ENCODE measurements around the gene FEZ2. TPM values are rescaled to one million over a fixed set of nuclear protein-coding genes. Genes with fewer than 3 reads are reported as not detected.

Gene FEZ2
- polyA plus RNA-seq, 2 of the 4 experiments (the other 2 are of a cell fraction): 52.5 to 124 TPM

DNA sequence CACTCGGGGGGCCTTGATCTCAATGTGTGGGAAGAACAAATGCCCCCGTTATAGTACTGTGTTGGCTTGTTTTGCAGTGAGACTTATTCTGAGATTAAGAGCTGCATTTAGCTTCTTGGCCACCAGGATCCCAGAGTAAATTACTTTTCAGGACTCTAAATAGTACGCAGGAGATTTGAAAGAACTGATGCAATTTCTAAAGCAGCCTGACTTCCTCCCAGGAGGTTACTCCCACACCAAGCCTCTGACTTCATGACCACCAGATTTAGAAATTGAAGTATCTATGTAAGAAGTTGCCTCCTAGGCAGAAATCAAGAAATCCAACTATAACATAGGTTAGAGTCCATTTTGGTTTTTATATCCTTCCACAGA lies 67.0 kb downstream of the FEZ2 start:
- H3K9me3 ChIP-seq: no peaks in the 10 kb centered on the region
- FAIRE-seq: no peak
- no peak overlapping the region for H3K27ac ChIP-seq
- DNase-seq (ENCODE audit: low read depth in 1 of 2, low spot score in 1 of 2): no peak
- H3K4me3 ChIP-seq: no peak overlapping the region
- H3K4me2 ChIP-seq: no peak overlapping the region
- CTCF ChIA-PET: interaction anchor here (1.0 to 2.5 kb wide), 4 partner anchors 9 to 39 kb away, joined by 3 to 7 read pairs (median 3); no protein-coding TSS in a partner anchor
- 90% methylated on average over 3 of the region's 3 CpGs for whole genome bisulfite sequencing (ENCODE audit: missing lambda C conversion rate)
- 0 out of 3 replicates have a peak, but pooled peaks cover 4% of the 10 kb centered on the region for H3K4me1 ChIP-seq
- TF ChIP-seq SMC3 (IDR thresholded peaks at IDR 0.05) (no peak), NR3C1 (IDR thresholded peaks at IDR 0.05) (no peak), CBX2 (IDR thresholded peaks at IDR 0.05; ENCODE audit: borderline replicate concordance, low read depth) (no peak), PHF8 (IDR thresholded peaks at IDR 0.05; ENCODE audit: borderline replicate concordance, low read depth) (no peak), EHF (CRISPR knock-in tag; IDR thresholded peaks at IDR 0.05) (no peak), POLR2AphosphoS2 (conservative IDR thresholded peaks at IDR 0.05; ENCODE audit: low read length) (no peak), HDAC2 (IDR thresholded peaks at IDR 0.05) (no peak), NPAS2 (CRISPR knock-in tag; IDR thresholded peaks at IDR 0.05; ENCODE audit: borderline replicate concordance) (no peak), TFCP2L1 (CRISPR knock-in tag; IDR thresholded peaks at IDR 0.05) (no peak), TP53 (CRISPR knock-in tag; IDR thresholded peaks at IDR 0.05) (no peak), EP300 (IDR thresholded peaks at IDR 0.05) (no peak)
- TF ChIP-seq, protein P1, sequence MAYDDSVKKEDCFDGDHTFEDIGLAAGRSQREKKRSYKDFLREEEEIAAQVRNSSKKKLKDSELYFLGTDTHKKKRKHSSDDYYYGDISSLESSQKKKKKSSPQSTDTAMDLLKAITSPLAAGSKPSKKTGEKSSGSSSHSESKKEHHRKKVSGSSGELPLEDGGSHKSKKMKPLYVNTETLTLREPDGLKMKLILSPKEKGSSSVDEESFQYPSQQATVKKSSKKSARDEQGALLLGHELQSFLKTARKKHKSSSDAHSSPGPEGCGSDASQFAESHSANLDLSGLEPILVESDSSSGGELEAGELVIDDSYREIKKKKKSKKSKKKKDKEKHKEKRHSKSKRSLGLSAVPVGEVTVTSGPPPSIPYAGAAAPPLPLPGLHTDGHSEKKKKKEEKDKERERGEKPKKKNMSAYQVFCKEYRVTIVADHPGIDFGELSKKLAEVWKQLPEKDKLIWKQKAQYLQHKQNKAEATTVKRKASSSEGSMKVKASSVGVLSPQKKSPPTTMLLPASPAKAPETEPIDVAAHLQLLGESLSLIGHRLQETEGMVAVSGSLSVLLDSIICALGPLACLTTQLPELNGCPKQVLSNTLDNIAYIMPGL (CRISPR knock-in tag; IDR thresholded peaks at IDR 0.05; ENCODE audit: borderline replicate concordance): no peak
- TF ChIP-seq, protein P2, sequence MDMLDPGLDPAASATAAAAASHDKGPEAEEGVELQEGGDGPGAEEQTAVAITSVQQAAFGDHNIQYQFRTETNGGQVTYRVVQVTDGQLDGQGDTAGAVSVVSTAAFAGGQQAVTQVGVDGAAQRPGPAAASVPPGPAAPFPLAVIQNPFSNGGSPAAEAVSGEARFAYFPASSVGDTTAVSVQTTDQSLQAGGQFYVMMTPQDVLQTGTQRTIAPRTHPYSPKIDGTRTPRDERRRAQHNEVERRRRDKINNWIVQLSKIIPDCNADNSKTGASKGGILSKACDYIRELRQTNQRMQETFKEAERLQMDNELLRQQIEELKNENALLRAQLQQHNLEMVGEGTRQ (IDR thresholded peaks at IDR 0.05): no peak
- TF ChIP-seq, protein P3, sequence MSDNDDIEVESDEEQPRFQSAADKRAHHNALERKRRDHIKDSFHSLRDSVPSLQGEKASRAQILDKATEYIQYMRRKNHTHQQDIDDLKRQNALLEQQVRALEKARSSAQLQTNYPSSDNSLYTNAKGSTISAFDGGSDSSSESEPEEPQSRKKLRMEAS (IDR thresholded peaks at IDR 0.05): no peak
- peak in 1 of 2 experiments; percentile 47; a peak in 3 of 6 replicates for ATAC-seq
- POLR2A ChIA-PET: no interaction called here

DNA sequence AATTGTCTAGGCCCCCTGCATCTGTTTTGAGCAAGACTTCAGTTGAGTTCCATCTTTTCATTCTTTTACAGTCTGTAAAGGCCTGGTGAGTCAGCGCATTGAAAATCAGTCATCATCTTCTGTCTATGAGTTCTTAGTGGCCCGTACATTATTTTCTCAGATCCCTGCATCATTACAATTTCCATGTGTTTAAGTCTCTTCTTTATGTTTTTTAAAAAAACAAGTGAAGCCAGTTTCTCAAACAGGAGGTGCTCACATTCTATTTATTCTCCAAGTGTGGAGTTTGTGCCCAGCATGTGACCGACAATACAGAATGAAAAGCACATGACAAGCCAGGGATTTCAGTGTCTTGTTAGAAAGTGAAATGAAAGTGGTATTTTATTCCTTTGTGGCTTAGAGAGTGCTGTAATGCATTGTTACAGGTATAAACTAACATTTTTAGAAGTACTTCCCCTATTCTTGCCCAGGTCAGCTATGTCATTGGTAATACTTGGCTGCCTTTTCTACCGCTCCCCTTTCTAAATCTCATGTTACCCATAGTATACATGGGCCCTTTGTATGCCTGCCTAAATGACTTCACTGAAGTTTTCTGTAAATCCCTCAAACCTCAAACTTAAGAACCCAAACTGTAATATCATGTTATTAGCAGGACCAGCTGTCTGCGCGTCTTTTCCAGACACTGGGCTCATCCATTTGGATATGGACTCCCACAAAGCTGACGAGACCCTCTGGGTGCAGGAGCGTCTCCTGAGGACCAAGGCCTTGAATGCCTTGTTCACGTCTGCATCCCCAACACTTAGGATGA lies 67.6 kb downstream of the FEZ2 start:
- Histone ChIP-seq H3K27ac (no peak overlapping the region), H3K9me3 (no peaks in the 10 kb centered on the region), H3K4me2 (no peak overlapping the region), H3K4me3 (no peak overlapping the region), H3K4me1 (0 out of 3 replicates have a peak, but pooled peaks cover 4% of the 10 kb centered on the region)
- CTCF ChIA-PET: interaction anchor here (0.8 to 2.5 kb wide), 4 partner anchors 10 to 142 kb away, joined by 3 to 7 read pairs (median 3); no protein-coding TSS in a partner anchor
- POLR2A ChIA-PET: no interaction called here
- DNase-seq (ENCODE audit: low read depth in 1 of 2, low spot score in 1 of 2) (no peak), FAIRE-seq (no peak), ATAC-seq (no peak)
- 94% methylated on average over 9 of the region's 9 CpGs for WGBS (ENCODE audit: missing lambda C conversion rate)
- TF ChIP-seq HOXB13 (CRISPR knock-in tag; IDR thresholded peaks at IDR 0.05; ENCODE audit: low read depth): no peak
- no peak for TF ChIP-seq RAD21 (conservative IDR thresholded peaks at IDR 0.05 in 1 of 2, IDR thresholded peaks at IDR 0.05 in 1 of 2)
- TF ChIP-seq, protein P4, sequence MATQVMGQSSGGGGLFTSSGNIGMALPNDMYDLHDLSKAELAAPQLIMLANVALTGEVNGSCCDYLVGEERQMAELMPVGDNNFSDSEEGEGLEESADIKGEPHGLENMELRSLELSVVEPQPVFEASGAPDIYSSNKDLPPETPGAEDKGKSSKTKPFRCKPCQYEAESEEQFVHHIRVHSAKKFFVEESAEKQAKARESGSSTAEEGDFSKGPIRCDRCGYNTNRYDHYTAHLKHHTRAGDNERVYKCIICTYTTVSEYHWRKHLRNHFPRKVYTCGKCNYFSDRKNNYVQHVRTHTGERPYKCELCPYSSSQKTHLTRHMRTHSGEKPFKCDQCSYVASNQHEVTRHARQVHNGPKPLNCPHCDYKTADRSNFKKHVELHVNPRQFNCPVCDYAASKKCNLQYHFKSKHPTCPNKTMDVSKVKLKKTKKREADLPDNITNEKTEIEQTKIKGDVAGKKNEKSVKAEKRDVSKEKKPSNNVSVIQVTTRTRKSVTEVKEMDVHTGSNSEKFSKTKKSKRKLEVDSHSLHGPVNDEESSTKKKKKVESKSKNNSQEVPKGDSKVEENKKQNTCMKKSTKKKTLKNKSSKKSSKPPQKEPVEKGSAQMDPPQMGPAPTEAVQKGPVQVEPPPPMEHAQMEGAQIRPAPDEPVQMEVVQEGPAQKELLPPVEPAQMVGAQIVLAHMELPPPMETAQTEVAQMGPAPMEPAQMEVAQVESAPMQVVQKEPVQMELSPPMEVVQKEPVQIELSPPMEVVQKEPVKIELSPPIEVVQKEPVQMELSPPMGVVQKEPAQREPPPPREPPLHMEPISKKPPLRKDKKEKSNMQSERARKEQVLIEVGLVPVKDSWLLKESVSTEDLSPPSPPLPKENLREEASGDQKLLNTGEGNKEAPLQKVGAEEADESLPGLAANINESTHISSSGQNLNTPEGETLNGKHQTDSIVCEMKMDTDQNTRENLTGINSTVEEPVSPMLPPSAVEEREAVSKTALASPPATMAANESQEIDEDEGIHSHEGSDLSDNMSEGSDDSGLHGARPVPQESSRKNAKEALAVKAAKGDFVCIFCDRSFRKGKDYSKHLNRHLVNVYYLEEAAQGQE (IDR thresholded peaks at IDR 0.05): no peak
- no peak for TF ChIP-seq ESRRA (IDR thresholded peaks at IDR 0.05; ENCODE audit: borderline replicate concordance, low read length)
- TF ChIP-seq MAZ (IDR thresholded peaks at IDR 0.05; ENCODE audit: borderline replicate concordance, low read depth, low read length): no peak
- TF ChIP-seq, protein P5, sequence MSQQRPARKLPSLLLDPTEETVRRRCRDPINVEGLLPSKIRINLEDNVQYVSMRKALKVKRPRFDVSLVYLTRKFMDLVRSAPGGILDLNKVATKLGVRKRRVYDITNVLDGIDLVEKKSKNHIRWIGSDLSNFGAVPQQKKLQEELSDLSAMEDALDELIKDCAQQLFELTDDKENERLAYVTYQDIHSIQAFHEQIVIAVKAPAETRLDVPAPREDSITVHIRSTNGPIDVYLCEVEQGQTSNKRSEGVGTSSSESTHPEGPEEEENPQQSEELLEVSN (IDR thresholded peaks at IDR 0.05; ENCODE audit: borderline replicate concordance, low read depth): no peak
- no peak for TF ChIP-seq RFX5 (IDR thresholded peaks at IDR 0.05)
- no peak for TF ChIP-seq BHLHE40 (IDR thresholded peaks at IDR 0.05; ENCODE audit: low read depth, low read length)
- no peak for TF ChIP-seq FOSL2 (IDR thresholded peaks at IDR 0.05)
- no peak for TF ChIP-seq FOSL2 (CRISPR knock-in tag; IDR thresholded peaks at IDR 0.05)
- TF ChIP-seq, protein P6, sequence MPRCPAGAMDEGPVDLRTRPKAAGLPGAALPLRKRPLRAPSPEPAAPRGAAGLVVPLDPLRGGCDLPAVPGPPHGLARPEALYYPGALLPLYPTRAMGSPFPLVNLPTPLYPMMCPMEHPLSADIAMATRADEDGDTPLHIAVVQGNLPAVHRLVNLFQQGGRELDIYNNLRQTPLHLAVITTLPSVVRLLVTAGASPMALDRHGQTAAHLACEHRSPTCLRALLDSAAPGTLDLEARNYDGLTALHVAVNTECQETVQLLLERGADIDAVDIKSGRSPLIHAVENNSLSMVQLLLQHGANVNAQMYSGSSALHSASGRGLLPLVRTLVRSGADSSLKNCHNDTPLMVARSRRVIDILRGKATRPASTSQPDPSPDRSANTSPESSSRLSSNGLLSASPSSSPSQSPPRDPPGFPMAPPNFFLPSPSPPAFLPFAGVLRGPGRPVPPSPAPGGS (IDR thresholded peaks at IDR 0.05): no peak
- TF ChIP-seq ZNF302 (CRISPR knock-in tag; IDR thresholded peaks at IDR 0.05): no peak
- TF ChIP-seq EHMT2 (IDR thresholded peaks at IDR 0.05; ENCODE audit: low read depth): no peak

Data from A549 (cell line).